RKO (cell line): ENCODE results near the gene RORB.
A peak's percentile ranks its signal among the peaks of the same experiment; 100 is the strongest.
"Not testable (repeated sequence)": the region's sequence is repeated elsewhere in the genome, so short reads cannot be mapped to it uniquely, and the experiment has no call there.

Experiments used
- DNase-seq: peaks from one replicate; pipeline ENCODE4 v3.0.0-alpha.2; 2016; ENCODE audit warnings: low spot score

The RORB gene

GRCh38 chr9:74513221-74513620 lies 16.1 kb downstream of the RORB start:
- DNase-seq: no peak

GRCh38 chr9:74517188-74517587 lies 20.1 kb downstream of the RORB start:
- DNase-seq: no peak

- no peak for DNase-seq
Observed at GRCh38 chr9:74519419-74519818, 22.3 kb downstream of the RORB start.

GRCh38 chr9:74521009-74521408 lies 23.9 kb downstream of the RORB start:
- no peak for DNase-seq

GRCh38 chr9:74524289-74524688 lies 27.2 kb downstream of the RORB start:
- no peak for DNase-seq

- no peak for DNase-seq
Observed at GRCh38 chr9:74526215-74526614, 29.1 kb downstream of the RORB start.

GRCh38 chr9:74527718-74528117 lies 30.6 kb downstream of the RORB start:
- no peak for DNase-seq

GRCh38 chr9:74528207-74528606 lies 31.1 kb downstream of the RORB start:
- no peak for DNase-seq

GRCh38 chr9:74530458-74530857 lies 33.3 kb downstream of the RORB start:
- DNase-seq: not testable (repeated sequence)

GRCh38 chr9:74533253-74533652 lies 36.1 kb downstream of the RORB start:
- no peak for DNase-seq

GRCh38 chr9:74534841-74535240 lies 37.7 kb downstream of the RORB start:
- no peak for DNase-seq

- DNase-seq: no peak
Observed at GRCh38 chr9:74543145-74543544, 46.0 kb downstream of the RORB start.

GRCh38 chr9:74551266-74551665 lies 54.1 kb downstream of the RORB start:
- DNase-seq: peak; percentile 10

GRCh38 chr9:74554751-74555419 lies 57.8 kb downstream of the RORB start:
- DNase-seq: no peak

- DNase-seq: no peak
Observed at GRCh38 chr9:74555565-74555964, 58.4 kb downstream of the RORB start.

- DNase-seq: no peak
Observed at GRCh38 chr9:74556685-74557084, 59.5 kb downstream of the RORB start.

- DNase-seq: no peak
Observed at GRCh38 chr9:74557571-74557970, 60.4 kb downstream of the RORB start.

GRCh38 chr9:74562611-74563010 lies 65.5 kb downstream of the RORB start:
- DNase-seq: no peak

- peak; percentile 47 for DNase-seq
Observed at GRCh38 chr9:74570879-74571512, 73.9 kb downstream of the RORB start.

GRCh38 chr9:74573640-74574191 lies 76.6 kb downstream of the RORB start:
- DNase-seq: no peak

- DNase-seq: no peak
Observed at GRCh38 chr9:74576176-74576575, 79.0 kb downstream of the RORB start.

- peak; percentile 42 for DNase-seq
Observed at GRCh38 chr9:74577956-74578355, 80.8 kb downstream of the RORB start.

- DNase-seq: no peak
Observed at GRCh38 chr9:74589576-74589975, 92.4 kb downstream of the RORB start.

GRCh38 chr9:74595286-74595685 lies 98.2 kb downstream of the RORB start:
- no peak for DNase-seq
